Stimulated activated CD4-positive, alpha-beta T cell treated with anti-CD3 and anti-CD28 coated beads, TNF-alpha, amount 100 ng/mL, for 4 hours (primary cell): ENCODE results near the gene FAM111A.

Experiments used
- DNase-seq, 3 experiments: peaks; one replicate each; pipeline ENCODE4 v3.0.0-alpha.2; 2020; ENCODE audit warnings: low read depth in 3 of 3

The FAM111A gene

DNA sequence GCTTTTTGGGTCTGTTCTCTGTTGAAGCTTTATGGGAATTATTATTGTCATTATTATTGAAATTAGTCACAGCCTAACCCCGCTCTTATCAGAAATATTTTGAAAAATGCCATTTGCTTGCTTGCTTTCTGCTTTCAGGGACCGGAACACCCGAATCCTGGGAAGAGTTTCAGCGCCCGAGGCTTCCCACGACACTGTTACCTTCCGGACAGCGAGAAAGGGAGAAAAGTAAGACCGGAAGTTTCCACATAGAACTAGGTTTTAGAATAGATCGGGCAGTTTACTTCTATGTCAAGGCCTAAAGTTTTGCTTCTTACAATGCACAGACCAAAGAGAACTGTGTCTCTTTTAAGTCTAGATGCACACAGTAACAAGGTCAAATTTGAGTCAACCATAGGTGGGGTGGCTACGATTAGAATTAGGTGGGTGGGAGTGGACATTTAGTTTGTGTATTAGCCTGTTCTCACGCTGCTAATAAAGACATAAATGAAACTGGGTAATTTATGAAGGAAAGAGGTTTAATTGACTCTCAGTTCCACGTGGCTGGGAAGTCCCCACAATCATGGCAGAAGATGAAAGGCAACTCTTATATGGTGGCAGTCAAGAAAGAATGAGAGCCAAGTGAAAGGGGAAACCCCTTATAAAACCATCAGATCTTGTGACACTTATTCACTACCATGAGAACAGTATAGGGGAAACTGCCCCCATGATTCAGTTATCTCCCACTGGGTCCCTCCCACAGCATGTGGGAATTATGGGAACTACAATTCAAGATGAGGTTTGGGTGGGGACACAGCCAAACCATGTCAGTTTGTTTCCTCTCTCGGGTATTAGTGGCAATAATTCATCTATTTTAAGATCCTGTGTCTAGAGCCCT is 57.1 kb downstream of the FAM111A start:
- no peak for DNase-seq

DNA sequence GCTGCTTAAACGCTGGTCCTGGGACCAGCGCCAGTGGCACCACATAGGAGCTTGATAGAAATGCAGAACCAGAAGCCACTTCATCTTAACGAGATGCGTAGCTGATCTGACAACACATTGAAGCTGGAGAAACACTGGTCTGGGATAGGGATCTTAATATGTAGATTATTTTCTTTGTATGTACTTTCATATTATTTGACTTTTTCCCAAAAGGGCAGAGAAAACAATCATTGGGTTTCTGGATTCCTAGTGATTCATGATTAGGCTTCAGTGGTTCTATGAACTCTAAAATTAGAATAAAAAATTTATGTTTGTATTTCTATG is 57.7 kb downstream of the FAM111A start:
- DNase-seq = no peak

DNA sequence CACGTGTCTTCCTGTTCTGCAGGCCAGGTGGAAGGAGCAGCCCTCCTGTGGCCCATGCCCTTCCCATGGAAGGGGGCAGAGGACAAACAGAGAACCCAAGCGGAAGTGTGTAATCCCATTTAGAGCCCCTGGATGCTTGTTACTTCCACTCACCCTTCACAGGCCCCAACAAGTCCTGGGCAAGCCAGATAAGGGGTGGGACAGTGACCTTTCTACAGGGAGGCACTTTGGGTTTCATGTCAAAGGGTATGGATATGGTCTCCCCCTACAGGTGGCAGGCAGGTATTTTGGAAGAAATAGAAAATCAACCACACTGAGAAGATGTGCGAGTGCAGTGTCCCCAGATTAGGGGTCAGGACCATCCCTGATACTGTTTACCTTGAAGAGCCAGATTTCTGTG is 58.7 kb downstream of the FAM111A start:
- no peak for DNase-seq
